ENCODE results near the gene SORCS3.

Gene SORCS3

GRCh38 chr10:105247831-105248499 is 606.9 kb downstream of the SORCS3 start:
- TF ChIP-seq CTCF (IDR thresholded peaks at IDR 0.05; ENCODE audit: low read depth, low read length, missing control alignments): no peak
- no peak for DNase-seq (ENCODE audit: extremely low read depth, low read depth)
- no peak overlapping the region for H3K4me3 ChIP-seq (replicated peaks; ENCODE audit: low read depth, low read length)

- TF ChIP-seq CTCF (IDR thresholded peaks at IDR 0.05; ENCODE audit: low read depth, low read length, missing control alignments): no peak
- H3K4me3 ChIP-seq (replicated peaks; ENCODE audit: low read depth, low read length): no peak overlapping the region
- no peak for DNase-seq (ENCODE audit: extremely low read depth, low read depth)
These were observed 611.8 kb downstream of the SORCS3 start for GRCh38 chr10:105252911-105253310.

GRCh38 chr10:105253515-105254212 is 612.6 kb downstream of the SORCS3 start:
- DNase-seq (ENCODE audit: extremely low read depth, low read depth): no peak
- TF ChIP-seq CTCF (IDR thresholded peaks at IDR 0.05; ENCODE audit: low read depth, low read length, missing control alignments): no peak

GRCh38 chr10:105258036-105258673 is 617.1 kb downstream of the SORCS3 start:
- no peak for TF ChIP-seq CTCF (IDR thresholded peaks at IDR 0.05; ENCODE audit: low read depth, low read length, missing control alignments)
- no peak for DNase-seq (ENCODE audit: extremely low read depth, low read depth)
- H3K4me3 ChIP-seq (replicated peaks; ENCODE audit: low read depth, low read length): no peak overlapping the region

More at GRCh38 chr10:105253515-105254212, 612.6 kb downstream of the SORCS3 start:
- no peak overlapping the region for H3K4me3 ChIP-seq (replicated peaks; ENCODE audit: low read depth, low read length)

- no peak for TF ChIP-seq CTCF (IDR thresholded peaks at IDR 0.05; ENCODE audit: low read depth, low read length, missing control alignments)
- DNase-seq (ENCODE audit: extremely low read depth, low read depth): no peak
These were observed 617.6 kb downstream of the SORCS3 start for GRCh38 chr10:105258674-105259065.

GRCh38 chr10:105259201-105259600 is 618.1 kb downstream of the SORCS3 start:
- no peak overlapping the region for H3K4me3 ChIP-seq (replicated peaks; ENCODE audit: low read depth, low read length)
- DNase-seq (ENCODE audit: extremely low read depth, low read depth): no peak
- TF ChIP-seq CTCF (IDR thresholded peaks at IDR 0.05; ENCODE audit: low read depth, low read length, missing control alignments): no peak

More at GRCh38 chr10:105258674-105259065, 617.6 kb downstream of the SORCS3 start:
- no peak overlapping the region for H3K4me3 ChIP-seq (replicated peaks; ENCODE audit: low read depth, low read length)

Data from HFF-Myc (cell line).